ENCODE results near the gene SPINT3.
"Not testable (repeated sequence)": the region's sequence is repeated elsewhere in the genome, so short reads cannot be mapped to it uniquely, and the experiment has no call there.

SPINT3 gene

DNA sequence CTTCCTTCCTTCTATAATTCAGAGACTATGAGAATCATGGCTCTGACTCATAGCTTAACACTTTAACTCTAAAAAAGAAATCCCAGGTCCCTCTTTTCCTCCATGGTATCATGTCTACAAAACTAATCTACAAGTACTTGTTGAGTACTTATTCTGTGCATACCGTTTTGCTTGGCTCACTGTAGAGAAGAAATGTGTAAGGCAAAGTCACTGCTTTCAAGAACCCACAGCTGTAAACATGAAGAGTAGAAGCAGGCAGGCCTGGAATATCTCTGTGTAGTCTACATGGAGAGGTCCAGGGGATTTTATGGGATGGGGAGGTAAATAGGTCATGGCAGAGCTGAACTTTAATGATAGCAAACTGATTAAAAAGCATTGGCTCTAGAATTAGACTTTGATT lies 13.8 kb downstream of the SPINT3 start:
- DNase-seq = no peak

DNA sequence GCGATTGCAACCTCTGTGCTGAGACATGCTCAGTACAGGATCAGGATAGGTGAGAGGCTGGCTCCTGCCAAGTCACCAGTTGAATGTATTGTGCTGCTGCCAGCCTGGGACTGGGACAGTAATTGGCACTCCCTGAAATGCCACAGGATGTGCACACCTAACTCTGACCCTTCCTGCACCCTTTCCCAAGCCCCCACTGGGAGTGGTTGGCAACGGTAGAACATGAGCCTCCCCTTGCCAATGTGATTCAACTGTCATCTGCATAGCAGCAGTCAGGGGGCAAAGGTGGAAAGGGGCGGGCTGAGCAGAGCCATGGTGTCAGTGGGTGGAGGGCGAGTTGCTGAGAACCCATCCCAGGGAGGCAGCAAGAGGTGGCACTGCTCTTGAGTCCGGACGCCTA lies 15.4 kb downstream of the SPINT3 start:
- DNase-seq = no peak

DNA sequence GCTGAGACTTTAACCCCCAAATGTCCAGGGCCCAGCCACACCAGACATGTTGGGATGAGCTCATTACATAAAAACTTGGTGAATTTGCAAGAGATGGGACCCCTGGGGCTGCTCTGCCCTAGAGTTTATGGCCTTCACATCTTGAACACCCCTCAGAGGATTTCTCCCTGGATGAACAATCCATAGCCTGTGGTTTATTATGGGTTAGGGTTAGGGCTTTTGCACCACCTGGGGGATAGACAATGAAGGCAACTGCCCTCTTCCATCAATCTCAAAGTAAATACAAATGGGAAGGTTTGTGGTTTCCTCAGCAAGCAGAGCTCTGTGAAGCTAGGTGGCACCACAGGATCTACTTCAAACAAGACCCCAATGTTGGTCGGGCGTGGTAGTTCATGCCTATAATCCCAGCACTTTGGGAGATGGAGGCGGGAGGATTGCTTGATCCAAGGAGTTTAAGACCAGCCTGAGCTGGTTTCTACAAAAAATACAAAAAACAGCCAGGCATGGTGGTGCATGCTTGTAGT lies 17.4 kb downstream of the SPINT3 start:
- DNase-seq = no peak

DNA sequence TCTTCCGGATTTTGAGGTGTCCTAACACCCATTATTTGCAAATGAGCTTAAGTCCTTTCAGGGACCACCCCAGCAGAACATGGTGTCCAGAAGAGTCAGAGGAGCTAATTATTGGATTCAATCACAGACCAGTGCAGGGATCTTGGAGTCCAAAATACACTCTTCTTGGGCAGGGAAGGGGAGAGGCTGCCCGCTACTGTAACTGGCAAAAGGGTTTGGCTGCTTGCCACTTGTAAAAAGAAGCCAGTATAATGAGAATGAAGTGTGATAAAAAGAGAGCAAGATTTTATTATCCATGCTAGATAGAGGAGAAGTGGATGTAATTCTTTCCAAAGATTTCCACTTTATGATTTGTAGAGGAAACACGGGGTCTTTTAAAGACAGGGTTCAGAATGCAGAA lies 19.3 kb downstream of the SPINT3 start:
- DNase-seq = no peak

- DNase-seq = no peak
Measured at GRCh38 chr20:45495501-45495941, 19.9 kb downstream of the SPINT3 start.

- DNase-seq = no peak
Measured at GRCh38 chr20:45489083-45489531, 26.3 kb downstream of the SPINT3 start.

- no peak for DNase-seq
Measured at GRCh38 chr20:45487231-45487635, 28.2 kb downstream of the SPINT3 start.

DNA sequence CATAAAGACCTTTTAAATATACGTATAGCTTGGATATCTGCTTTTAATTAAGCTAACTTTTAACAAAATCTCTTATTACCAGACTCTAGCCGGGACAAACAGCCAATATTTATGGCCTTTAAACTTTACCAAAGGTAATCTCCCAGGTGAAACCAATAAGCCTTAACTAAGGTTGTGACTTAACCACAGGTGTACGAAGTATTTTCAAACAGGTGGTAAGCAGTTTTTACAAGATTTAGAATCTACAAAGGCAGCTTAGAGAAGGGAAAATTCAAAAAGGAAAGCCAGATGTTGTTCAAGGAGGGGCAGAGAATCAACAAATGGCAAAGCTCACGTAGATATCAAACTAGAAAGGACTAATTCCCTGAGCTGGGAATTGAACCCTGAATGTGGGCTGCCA lies 30.0 kb downstream of the SPINT3 start:
- DNase-seq = no peak

GRCh38 chr20:45484676-45485075 lies 30.7 kb downstream of the SPINT3 start:
- no peak for DNase-seq

GRCh38 chr20:45479822-45480221 lies 35.6 kb downstream of the SPINT3 start:
- no peak for DNase-seq

DNA sequence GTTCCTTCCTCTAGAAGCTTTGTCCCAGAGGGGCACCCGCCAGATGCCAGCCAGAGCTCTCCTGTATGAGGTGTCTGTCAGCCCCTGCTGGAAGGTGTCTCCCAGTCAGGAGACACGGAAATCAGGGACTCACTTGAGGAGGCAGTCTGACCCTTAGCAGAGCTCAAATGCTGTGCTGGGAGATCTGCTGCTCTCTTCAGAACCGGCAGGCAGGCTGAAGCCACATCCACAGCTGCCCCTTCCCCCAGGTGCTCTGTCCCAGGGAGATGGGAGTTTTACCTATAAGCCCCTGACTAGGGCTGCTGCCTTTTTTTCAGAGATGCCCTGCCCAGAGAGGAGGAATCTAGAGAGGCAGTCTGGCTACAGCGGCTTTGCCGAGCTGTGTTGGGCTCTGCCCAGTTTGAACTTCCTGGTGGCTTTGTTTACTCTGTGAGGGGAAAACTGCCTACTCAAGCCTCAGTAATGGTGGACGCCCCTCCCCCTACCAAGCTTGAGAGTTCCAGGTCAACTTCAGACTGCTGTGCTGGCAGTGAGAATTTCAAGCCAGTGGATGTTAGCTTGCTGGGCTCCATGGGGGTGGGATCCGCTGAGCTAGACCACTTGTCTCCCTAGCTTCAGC lies 37.8 kb downstream of the SPINT3 start:
- not testable (repeated sequence) for DNase-seq

DNA sequence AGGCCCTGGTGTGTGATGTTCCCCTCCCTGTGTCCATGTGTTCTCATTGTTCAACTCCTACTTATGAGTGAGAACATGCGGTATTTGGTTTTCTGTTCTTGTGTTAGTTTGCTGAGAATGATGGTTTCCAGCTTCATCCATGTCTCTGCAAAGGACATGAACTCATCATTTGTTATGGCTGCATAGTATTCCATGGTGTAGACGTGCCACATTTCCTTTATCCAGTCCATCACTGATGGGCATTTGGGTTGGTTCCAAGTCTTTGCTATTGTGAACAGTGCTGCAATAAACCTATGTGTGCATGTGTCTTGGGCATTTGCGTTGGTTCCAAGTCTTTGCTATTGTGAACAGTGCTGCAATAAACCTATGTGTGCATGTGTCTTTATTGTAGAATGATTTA lies 43.1 kb downstream of the SPINT3 start:
- not testable (repeated sequence) for DNase-seq

- DNase-seq = peak; percentile 18
Measured at GRCh38 chr20:45470937-45471336, 44.5 kb downstream of the SPINT3 start.

GRCh38 chr20:45470262-45470931 lies 45.0 kb downstream of the SPINT3 start:
- no peak for DNase-seq

- DNase-seq = no peak
Measured at GRCh38 chr20:45469336-45470261, 45.8 kb downstream of the SPINT3 start, which contains the start of gene WFDC2. Gene WFDC2, plus strand, starts transcription at chr20:45469753. Its CDS starts 29 bp downstream, at chr20:45469782.

GRCh38 chr20:45467861-45468260 lies 47.6 kb downstream of the SPINT3 start:
- DNase-seq = no peak

GRCh38 chr20:45467172-45467571 lies 48.2 kb downstream of the SPINT3 start:
- no peak for DNase-seq

DNA sequence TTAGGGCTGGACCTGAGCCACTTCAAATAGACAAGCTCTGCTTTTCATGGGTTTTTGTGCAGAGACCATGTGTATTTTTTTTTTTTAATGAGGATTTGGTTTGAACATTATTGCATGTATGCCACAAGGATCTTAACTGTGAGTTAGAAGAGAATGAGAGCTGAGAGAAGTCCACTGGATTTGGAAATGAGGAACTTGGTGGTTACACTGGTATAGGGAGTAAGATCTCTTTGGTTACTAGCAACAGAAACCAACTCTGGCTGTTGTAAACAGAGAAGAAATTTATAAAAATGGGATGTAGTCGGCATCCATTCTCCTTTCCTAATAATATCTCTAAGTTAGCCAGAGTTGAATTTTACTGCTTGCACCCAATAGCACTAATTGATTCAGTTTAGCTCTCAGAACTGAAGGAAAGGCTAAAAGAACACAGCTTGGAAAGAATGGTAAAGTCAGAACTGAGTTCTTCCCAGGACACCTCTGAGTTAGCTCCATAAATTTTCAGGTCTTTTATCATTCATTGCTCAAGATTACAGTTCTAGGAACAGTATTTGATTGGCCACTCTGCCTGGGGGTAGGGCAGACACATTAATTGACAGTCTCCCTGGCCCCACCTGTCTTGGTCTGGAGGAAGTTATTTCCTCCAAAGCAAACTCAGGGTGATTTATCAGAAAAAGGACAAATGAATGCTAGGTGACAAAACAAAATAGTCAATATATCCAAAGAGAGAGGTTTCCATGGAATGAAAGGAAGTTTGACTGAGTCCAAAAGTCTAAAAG lies 49.7 kb downstream of the SPINT3 start:
- no peak for DNase-seq

DNA sequence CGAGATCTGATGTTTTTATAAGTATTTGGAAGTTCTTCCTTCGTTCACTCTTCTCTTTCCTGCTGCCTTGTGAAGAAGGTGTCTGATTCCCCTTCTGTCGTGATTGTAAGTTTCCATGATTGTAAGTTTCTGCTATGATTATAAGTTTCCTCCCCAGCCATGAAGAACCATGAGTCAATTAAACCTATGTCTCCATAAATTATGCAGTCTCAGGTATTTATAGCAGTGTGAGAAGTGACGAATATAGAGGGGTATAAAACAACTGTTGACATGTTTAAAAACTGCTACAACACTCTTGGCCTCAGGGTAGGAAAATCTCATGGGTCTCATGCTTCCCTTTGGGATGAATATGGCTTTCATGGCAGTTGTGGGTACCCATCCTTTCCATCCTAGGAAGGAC lies 51.7 kb downstream of the SPINT3 start:
- no peak for DNase-seq

- no peak for DNase-seq
Measured at GRCh38 chr20:45462711-45463509, 52.5 kb downstream of the SPINT3 start.

Data from NCI-H2227 treated with DMSO at 0.1 percent for 48 hours (cell line).